Mesothelial cell of epicardium (in vitro differentiated cells): ENCODE data around the gene DAZAP2. TPM values are rescaled to one million over a fixed set of nuclear protein-coding genes. Genes with fewer than 3 reads are reported as not detected.

Source experiments
- DNase-seq, 2 experiments: peaks; one replicate each; pipeline ENCODE4 v3.0.0; 2021; ENCODE audit warnings: low spot score in 2 of 2; ENCODE audit not compliant: unreplicated experiment in 2 of 2
- H3K27ac Mint-ChIP-seq: 2 replicates; pipeline ENCODE4 v1.8.0; 2021; ENCODE audit warnings: mixed read lengths
- H3K27me3 Mint-ChIP-seq: 2 replicates; pipeline ENCODE4 v1.8.0; 2021; ENCODE audit warnings: low read depth, mixed read lengths
- H3K36me3 Mint-ChIP-seq: 2 replicates; pipeline ENCODE4 v1.8.0; 2021; ENCODE audit warnings: mixed read lengths
- H3K4me1 Mint-ChIP-seq: 2 replicates; pipeline ENCODE4 v1.8.0; 2021; ENCODE audit warnings: mixed read lengths
- H3K4me3 Mint-ChIP-seq: 2 replicates; pipeline ENCODE4 v1.8.0; 2021; ENCODE audit warnings: mild to moderate bottlenecking, moderate library complexity, mixed read lengths
- H3K9me3 Mint-ChIP-seq: 2 replicates; pipeline ENCODE4 v1.8.0; 2021; ENCODE audit warnings: mixed read lengths
- CTCF ChIP-seq: fragments of 200-600 bp; sonication (generic); IDR thresholded peaks from one replicate; pipeline ENCODE4 v1.5.0; 2021; ENCODE audit warnings: antibody characterized with exemption; ENCODE audit not compliant: unreplicated experiment
- total RNA-seq: library from RNA; stranded (reverse); gene quantifications from 3 replicates; pipeline ENCODE4 v1.2.1, GENCODE V29; 2021

Gene DAZAP2
- total RNA-seq, 1 donor from 2014 or later = 101 TPM

- H3K9me3 Mint-ChIP-seq = no peaks in the 10 kb centered on the region
- H3K27me3 Mint-ChIP-seq = no peaks in the 10 kb centered on the region
- H3K36me3 Mint-ChIP-seq = no peaks in the 10 kb centered on the region
- no peak overlapping the region for H3K27ac Mint-ChIP-seq
- no peak for DNase-seq
- no peak for TF ChIP-seq CTCF
- no peak overlapping the region for H3K4me3 Mint-ChIP-seq
- H3K4me1 Mint-ChIP-seq = no peaks in the 10 kb centered on the region
Measured at GRCh38 chr12:51210690-51211395, 27.8 kb upstream of the DAZAP2 start.

- Mint-ChIP-seq H3K27me3 (no peaks in the 10 kb centered on the region), H3K4me1 (peaks cover 13% of the 10 kb centered on the region), H3K27ac (no peak overlapping the region), H3K9me3 (no peaks in the 10 kb centered on the region), H3K4me3 (no peak overlapping the region), H3K36me3 (no peaks in the 10 kb centered on the region)
- DNase-seq = no peak
- TF ChIP-seq CTCF = no peak
Measured at GRCh38 chr12:51214895-51215294, 23.7 kb upstream of the DAZAP2 start.

- no peak overlapping the region for H3K27ac Mint-ChIP-seq
Measured at GRCh38 chr12:51216642-51217041, 22.0 kb upstream of the DAZAP2 start.

GRCh38 chr12:51217133-51217967 lies 21.3 kb upstream of the DAZAP2 start:
- Mint-ChIP-seq H3K9me3 (no peaks in the 10 kb centered on the region), H3K27me3 (no peaks in the 10 kb centered on the region), H3K27ac (no peak overlapping the region), H3K4me3 (peak overlapping the region; percentile 79), H3K4me1 (peaks cover 13% of the 10 kb centered on the region), H3K36me3 (no peaks in the 10 kb centered on the region)
- TF ChIP-seq CTCF = no peak
- peak; percentile 34 to 61 for DNase-seq

More at GRCh38 chr12:51216642-51217041, 22.0 kb upstream of the DAZAP2 start:
- Mint-ChIP-seq H3K36me3 (no peaks in the 10 kb centered on the region), H3K27me3 (no peaks in the 10 kb centered on the region), H3K4me3 (peak overlapping the region; percentile 71), H3K9me3 (no peaks in the 10 kb centered on the region), H3K4me1 (peaks cover 13% of the 10 kb centered on the region)
- TF ChIP-seq CTCF = no peak
- DNase-seq = no peak

GRCh38 chr12:51217968-51218606 lies 20.5 kb upstream of the DAZAP2 start, which contains the start of gene POU6F1:
POU6F1 (minus strand) TSS chr12:51218062; CDS start chr12:51206836, 11,226 bp downstream.
- Mint-ChIP-seq H3K9me3 (no peaks in the 10 kb centered on the region), H3K27me3 (no peaks in the 10 kb centered on the region), H3K27ac (peak within 1 kb of the TSS; percentile 80), H3K4me1 (peaks cover 13% of the 10 kb centered on the region), H3K36me3 (no peaks in the 10 kb centered on the region), H3K4me3 (peak within 1 kb of the TSS; percentile 79)
- TF ChIP-seq CTCF = peak; percentile 70
- DNase-seq = peak; percentile 43 to 70
